Thoracic aorta (tissue), 2 donors: ENCODE results near the gene ECE2. TPM values are rescaled to one million over a fixed set of nuclear protein-coding genes. Genes with fewer than 3 reads are reported as not detected.

Experiments used
- ATAC-seq: fragments of 150-250 bp; one replicate; pipeline ENCODE4 v1.8.0; 2017; ENCODE audit warnings: low read depth; ENCODE audit not compliant: insufficient number of reproducible peaks, low FRiP score
- DNase-seq: peaks from one replicate; pipeline ENCODE4 v3.0.0-alpha.2; 2020; ENCODE audit warnings: low spot score
- H3K27ac ChIP-seq, 2 donors: fragments of 200-600 bp; sonication (generic); 1 replicate in 1 of 2; 2 replicates in 1 of 2; pipeline ENCODE4 v1.5.1; 2016; ENCODE audit warnings: mild to moderate bottlenecking in 2 of 2, moderate library complexity in 2 of 2
- H3K27me3 ChIP-seq: fragments of 200-600 bp; sonication (generic); replicated peaks from 2 replicates; pipeline ENCODE4 v1.6.0; 2016; ENCODE audit warnings: mild to moderate bottlenecking; ENCODE audit not compliant: insufficient read depth
- H3K36me3 ChIP-seq: fragments of 200-600 bp; sonication (generic); one replicate; pipeline ENCODE4 v1.5.1; 2016
- H3K4me1 ChIP-seq, 2 donors: fragments of 200-600 bp; sonication (generic); 1 replicate in 1 of 2; 2 replicates in 1 of 2; pipeline versions ENCODE4 v1.5.1 to v1.6.0; 2016; ENCODE audit warnings: low read depth in 2 of 2, mild to moderate bottlenecking in 1 of 2; ENCODE audit not compliant: control insufficient read depth in 1 of 2
- H3K4me3 ChIP-seq: fragments of 200-600 bp; sonication (generic); 2 replicates; pipeline ENCODE4 v1.5.1; 2016; ENCODE audit warnings: mild to moderate bottlenecking
- H3K9me3 ChIP-seq: fragments of 200-600 bp; sonication (generic); 2 replicates; pipeline ENCODE4 v1.5.1; 2016
- total RNA-seq, 2 donors: library from RNA; depleted of rRNA; stranded (reverse); fragments of >200 nt; gene quantifications; one replicate each; pipeline versions ENCODE4 v1.1.0 to v1.2.3, GENCODE V29; 2016
- TF ChIP-seq, protein P1 (sequence below): fragments of 200-600 bp; sonication (generic); IDR thresholded peaks from one replicate; pipeline ENCODE4 v1.5.1; 2019; ENCODE audit warnings: antibody characterized with exemption

ECE2 gene
- total RNA-seq, 2 donors from 2014 or later = not detected

- H3K27me3 ChIP-seq = peaks cover 18% of the 10 kb centered on the region
- H3K36me3 ChIP-seq = no peaks in the 10 kb centered on the region
- ATAC-seq = no peak
- no peaks in the 10 kb centered on the region for H3K9me3 ChIP-seq
- H3K4me3 ChIP-seq = no peak overlapping the region
- TF ChIP-seq, protein P1, sequence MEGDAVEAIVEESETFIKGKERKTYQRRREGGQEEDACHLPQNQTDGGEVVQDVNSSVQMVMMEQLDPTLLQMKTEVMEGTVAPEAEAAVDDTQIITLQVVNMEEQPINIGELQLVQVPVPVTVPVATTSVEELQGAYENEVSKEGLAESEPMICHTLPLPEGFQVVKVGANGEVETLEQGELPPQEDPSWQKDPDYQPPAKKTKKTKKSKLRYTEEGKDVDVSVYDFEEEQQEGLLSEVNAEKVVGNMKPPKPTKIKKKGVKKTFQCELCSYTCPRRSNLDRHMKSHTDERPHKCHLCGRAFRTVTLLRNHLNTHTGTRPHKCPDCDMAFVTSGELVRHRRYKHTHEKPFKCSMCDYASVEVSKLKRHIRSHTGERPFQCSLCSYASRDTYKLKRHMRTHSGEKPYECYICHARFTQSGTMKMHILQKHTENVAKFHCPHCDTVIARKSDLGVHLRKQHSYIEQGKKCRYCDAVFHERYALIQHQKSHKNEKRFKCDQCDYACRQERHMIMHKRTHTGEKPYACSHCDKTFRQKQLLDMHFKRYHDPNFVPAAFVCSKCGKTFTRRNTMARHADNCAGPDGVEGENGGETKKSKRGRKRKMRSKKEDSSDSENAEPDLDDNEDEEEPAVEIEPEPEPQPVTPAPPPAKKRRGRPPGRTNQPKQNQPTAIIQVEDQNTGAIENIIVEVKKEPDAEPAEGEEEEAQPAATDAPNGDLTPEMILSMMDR = no peak
- H3K4me1 ChIP-seq = peaks cover 12 to 25% of the 10 kb centered on the region in 2 donors
- no peak overlapping the region for H3K27ac ChIP-seq
- DNase-seq = no peak
These were observed 16.9 kb upstream of the ECE2 start for GRCh38 chr3:184258926-184259325.

GRCh38 chr3:184259396-184259877 lies 16.4 kb upstream of the ECE2 start:
- H3K4me1 ChIP-seq = peaks cover 12 to 25% of the 10 kb centered on the region in 2 donors
- no peak overlapping the region for H3K27ac ChIP-seq
- TF ChIP-seq, protein P1 = no peak
- H3K4me3 ChIP-seq = peak overlapping the region; percentile 13
- DNase-seq (no peak), ATAC-seq (no peak)
- no peaks in the 10 kb centered on the region for H3K9me3 ChIP-seq
- peaks cover 18% of the 10 kb centered on the region for H3K27me3 ChIP-seq
- H3K36me3 ChIP-seq = no peaks in the 10 kb centered on the region

GRCh38 chr3:184259878-184260723 lies 15.7 kb upstream of the ECE2 start:
- Histone ChIP-seq H3K27ac (no peak overlapping the region), H3K4me3 (peak overlapping the region; percentile 70), H3K9me3 (no peaks in the 10 kb centered on the region), H3K36me3 (no peaks in the 10 kb centered on the region), H3K4me1 (peaks cover 12 to 25% of the 10 kb centered on the region in 2 donors), H3K27me3 (peaks cover 18% of the 10 kb centered on the region)
- DNase-seq (no peak), ATAC-seq (peak; percentile 46)
- TF ChIP-seq, protein P1 = no peak

GRCh38 chr3:184260724-184261269 lies 15.0 kb upstream of the ECE2 start:
- peak overlapping the region; percentile 70 for H3K4me3 ChIP-seq
- no peak for DNase-seq

More at GRCh38 chr3:184260724-184261269, 15.0 kb upstream of the ECE2 start:
- ATAC-seq = no peak
- Histone ChIP-seq H3K9me3 (no peaks in the 10 kb centered on the region), H3K4me1 (peaks cover 12 to 25% of the 10 kb centered on the region in 2 donors), H3K27me3 (peaks cover 18% of the 10 kb centered on the region), H3K36me3 (no peaks in the 10 kb centered on the region), H3K27ac (no peak overlapping the region)
- TF ChIP-seq, protein P1 = no peak
